Breast epithelium (tissue), 4 donors: Measurements from ENCODE around the gene KCNJ3. TPM values are rescaled to one million over a fixed set of nuclear protein-coding genes. Genes with fewer than 3 reads are reported as not detected.

Experiments
- DNase-seq, 2 donors: peaks; one replicate each; pipeline ENCODE4 v3.0.0-alpha.2; 2019; ENCODE audit warnings: low spot score in 2 of 2
- H3K27ac ChIP-seq, 2 donors: fragments of 200-600 bp; sonication (generic) in 1 of 2; one replicate each; pipeline ENCODE4 v1.5.1; 2016 to 2019; ENCODE audit warnings: mild to moderate bottlenecking in 1 of 2
- H3K27me3 ChIP-seq, 2 donors: fragments of 200-600 bp; sonication (generic) in 1 of 2; one replicate each; pipeline versions ENCODE4 v1.5.1 to v1.6.0; 2017 to 2019; ENCODE audit warnings: control low read depth in 1 of 2, mild to moderate bottlenecking in 1 of 2
- H3K36me3 ChIP-seq: fragments of 200-600 bp; one replicate; pipeline ENCODE4 v1.5.1; 2019
- H3K4me1 ChIP-seq, 2 donors: fragments of 200-600 bp; sonication (generic); one replicate each; pipeline ENCODE4 v1.5.1; 2016 to 2019; ENCODE audit warnings: control low read depth in 1 of 2
- H3K4me3 ChIP-seq, 3 donors: fragments of 200-600 bp; sonication (generic); 1 replicate in 2 of 3; 2 replicates in 1 of 3; pipeline ENCODE4 v1.5.1; 2016 to 2019; ENCODE audit warnings: mild to moderate bottlenecking in 3 of 3, moderate library complexity in 2 of 3
- H3K9me3 ChIP-seq, 2 donors: fragments of 200-600 bp; sonication (generic) in 1 of 2; one replicate each; pipeline ENCODE4 v1.5.1; 2016 to 2019; ENCODE audit warnings: control low read depth in 1 of 2
- POLR2A ChIP-seq: fragments of 450-650 bp; IDR thresholded peaks from one replicate; pipeline ENCODE4 v1.6.1; 2016; ENCODE audit warnings: antibody characterized with exemption, mild to moderate bottlenecking, moderate library complexity
- POLR2AphosphoS5 ChIP-seq, 3 donors: sonication (generic); formaldehyde crosslinking; IDR thresholded peaks; one replicate each; pipeline ENCODE4 v1.6.1; 2017; ENCODE audit warnings: antibody characterized with exemption in 3 of 3
- intact Hi-C: fragments of 100-400 bp; cut with DNase I; formaldehyde crosslinking; loops from one replicate; pipeline ENCODE4 v1.15.1; 2023; ENCODE audit warnings: low total_unique reads
- total RNA-seq, 3 donors: library from RNA; depleted of rRNA; stranded (reverse); fragments of >200 nt; gene quantifications; one replicate each; pipeline ENCODE4 v1.1.0, GENCODE V29; 2016
- TF ChIP-seq, protein P1 (sequence below), 3 donors: fragments of 450-650 bp; IDR thresholded peaks; one replicate each; pipeline ENCODE4 v1.5.1; 2016 to 2017; ENCODE audit warnings: antibody characterized with exemption in 3 of 3, mild to moderate bottlenecking in 3 of 3, moderate library complexity in 3 of 3

KCNJ3 gene
- total RNA-seq, 3 donors from 2014 or later: under 0.01 to 1.6 (median under 0.01) TPM

DNA sequence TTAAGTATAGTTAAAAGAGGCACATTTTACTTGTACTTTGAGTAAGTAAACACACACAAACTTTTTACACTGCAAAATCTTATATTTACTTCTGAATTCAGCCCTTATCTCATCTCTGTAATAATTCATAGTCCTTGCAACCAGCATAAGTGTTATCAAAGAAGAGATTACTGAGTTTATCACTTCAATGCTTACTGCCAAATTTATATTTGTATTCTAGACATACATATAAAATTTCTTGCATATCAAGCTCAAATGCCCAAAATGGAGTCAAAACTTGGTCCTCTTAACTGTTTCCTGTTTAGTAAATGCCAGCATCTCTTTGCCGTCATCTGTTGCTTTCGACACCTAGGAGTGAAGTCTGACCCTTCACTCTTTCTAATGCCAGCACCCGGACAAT, 21.1 kb upstream of the KCNJ3 start:
- H3K9me3 ChIP-seq: no peaks in the 10 kb centered on the region
- H3K4me3 ChIP-seq: no peak overlapping the region
- no peaks in the 10 kb centered on the region for H3K27me3 ChIP-seq
- no peak for TF ChIP-seq POLR2AphosphoS5 (IDR thresholded peaks at IDR 0.05)
- TF ChIP-seq, protein P1, sequence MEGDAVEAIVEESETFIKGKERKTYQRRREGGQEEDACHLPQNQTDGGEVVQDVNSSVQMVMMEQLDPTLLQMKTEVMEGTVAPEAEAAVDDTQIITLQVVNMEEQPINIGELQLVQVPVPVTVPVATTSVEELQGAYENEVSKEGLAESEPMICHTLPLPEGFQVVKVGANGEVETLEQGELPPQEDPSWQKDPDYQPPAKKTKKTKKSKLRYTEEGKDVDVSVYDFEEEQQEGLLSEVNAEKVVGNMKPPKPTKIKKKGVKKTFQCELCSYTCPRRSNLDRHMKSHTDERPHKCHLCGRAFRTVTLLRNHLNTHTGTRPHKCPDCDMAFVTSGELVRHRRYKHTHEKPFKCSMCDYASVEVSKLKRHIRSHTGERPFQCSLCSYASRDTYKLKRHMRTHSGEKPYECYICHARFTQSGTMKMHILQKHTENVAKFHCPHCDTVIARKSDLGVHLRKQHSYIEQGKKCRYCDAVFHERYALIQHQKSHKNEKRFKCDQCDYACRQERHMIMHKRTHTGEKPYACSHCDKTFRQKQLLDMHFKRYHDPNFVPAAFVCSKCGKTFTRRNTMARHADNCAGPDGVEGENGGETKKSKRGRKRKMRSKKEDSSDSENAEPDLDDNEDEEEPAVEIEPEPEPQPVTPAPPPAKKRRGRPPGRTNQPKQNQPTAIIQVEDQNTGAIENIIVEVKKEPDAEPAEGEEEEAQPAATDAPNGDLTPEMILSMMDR (IDR thresholded peaks at IDR 0.05): no peak
- TF ChIP-seq POLR2A: no peak
- H3K27ac ChIP-seq: no peak overlapping the region
- no peaks in the 10 kb centered on the region for H3K36me3 ChIP-seq
- no peaks in the 10 kb centered on the region for H3K4me1 ChIP-seq
- intact Hi-C loops: no loop called here
- DNase-seq: no peak

DNA sequence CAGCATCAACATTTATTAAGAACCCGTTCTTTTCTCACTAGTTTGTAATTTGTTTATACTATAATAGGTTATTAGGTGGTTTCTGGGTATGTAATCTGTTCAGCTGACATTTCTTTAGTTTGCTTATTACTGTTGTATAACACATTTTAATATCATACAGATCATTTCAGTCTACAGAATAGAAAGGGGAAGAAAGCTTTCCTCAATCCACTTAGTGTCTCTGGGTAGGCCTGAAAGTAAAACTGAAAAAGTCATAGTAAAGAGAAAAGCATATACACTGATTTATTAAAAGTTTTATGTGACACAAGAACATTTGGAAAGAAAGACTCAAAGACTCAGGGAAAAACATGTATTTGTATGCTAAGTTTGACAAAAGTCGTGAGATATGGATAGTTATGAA, 16.8 kb upstream of the KCNJ3 start:
- Histone ChIP-seq H3K4me1 (no peaks in the 10 kb centered on the region), H3K27me3 (no peaks in the 10 kb centered on the region), H3K9me3 (no peaks in the 10 kb centered on the region), H3K36me3 (no peaks in the 10 kb centered on the region), H3K4me3 (no peak overlapping the region), H3K27ac (no peak overlapping the region)
- no peak for DNase-seq
- no peak for TF ChIP-seq POLR2A
- no peak for TF ChIP-seq POLR2AphosphoS5 (IDR thresholded peaks at IDR 0.05)
- TF ChIP-seq, protein P1 (IDR thresholded peaks at IDR 0.05): no peak
- intact Hi-C loops: no loop called here

DNA sequence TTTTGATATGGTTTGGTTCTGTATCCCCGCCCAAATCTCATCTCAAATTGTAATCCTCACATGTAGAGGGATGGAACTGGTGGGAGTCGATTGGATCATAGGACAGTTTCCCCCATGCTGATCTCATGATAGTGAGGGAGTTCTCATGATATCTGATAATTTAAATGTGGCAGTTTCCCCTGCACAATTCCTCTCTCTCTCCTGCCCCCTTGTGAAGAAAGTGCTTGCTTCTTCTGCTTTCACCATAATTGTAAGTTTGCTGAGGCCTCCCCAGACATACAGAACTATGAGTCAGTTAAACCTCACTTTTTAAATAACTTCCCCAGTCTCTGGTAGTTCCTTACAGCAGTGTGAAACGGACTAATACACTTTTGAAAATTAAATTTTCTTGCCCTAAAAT, 12.3 kb upstream of the KCNJ3 start:
- Histone ChIP-seq H3K4me1 (no peaks in the 10 kb centered on the region), H3K4me3 (no peak overlapping the region), H3K27ac (no peak overlapping the region), H3K36me3 (no peaks in the 10 kb centered on the region), H3K27me3 (no peaks in the 10 kb centered on the region), H3K9me3 (no peaks in the 10 kb centered on the region)
- intact Hi-C loops: no loop called here
- TF ChIP-seq, protein P1 (IDR thresholded peaks at IDR 0.05): no peak
- TF ChIP-seq POLR2A (no peak), POLR2AphosphoS5 (IDR thresholded peaks at IDR 0.05) (no peak)
- DNase-seq: no peak

DNA sequence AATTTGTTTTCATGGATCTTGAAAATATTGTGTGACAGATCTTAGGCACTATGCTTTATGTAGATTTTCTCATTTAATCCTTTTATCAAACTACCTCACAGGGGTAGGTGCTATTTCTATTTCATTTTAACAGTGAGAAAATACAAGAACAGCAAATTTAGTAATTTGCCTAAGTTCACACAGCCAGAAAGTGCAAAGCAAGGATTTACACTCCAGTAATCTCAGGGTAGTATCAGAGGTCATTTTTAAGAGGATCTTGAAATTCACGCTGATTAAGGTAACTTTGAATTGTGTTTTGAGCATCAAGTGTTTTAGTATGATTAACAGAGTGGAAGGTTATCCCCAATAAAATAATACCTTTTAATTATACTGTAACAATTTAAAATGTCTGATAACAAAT, 10.1 kb upstream of the KCNJ3 start:
- Histone ChIP-seq H3K27me3 (no peaks in the 10 kb centered on the region), H3K36me3 (no peaks in the 10 kb centered on the region), H3K4me1 (no peaks in the 10 kb centered on the region), H3K27ac (no peak overlapping the region), H3K4me3 (no peak overlapping the region), H3K9me3 (no peaks in the 10 kb centered on the region)
- DNase-seq: no peak
- TF ChIP-seq POLR2A (no peak), POLR2AphosphoS5 (IDR thresholded peaks at IDR 0.05) (no peak)
- TF ChIP-seq, protein P1 (IDR thresholded peaks at IDR 0.05): no peak
- intact Hi-C loops: no loop called here

GRCh38 chr2:154689158-154689557, 9.3 kb upstream of the KCNJ3 start:
- intact Hi-C loops: no loop called here
- Histone ChIP-seq H3K9me3 (no peaks in the 10 kb centered on the region), H3K27ac (no peak overlapping the region), H3K4me3 (no peak overlapping the region), H3K36me3 (no peaks in the 10 kb centered on the region), H3K4me1 (no peaks in the 10 kb centered on the region), H3K27me3 (no peaks in the 10 kb centered on the region)
- TF ChIP-seq POLR2AphosphoS5 (IDR thresholded peaks at IDR 0.05): no peak
- no peak for TF ChIP-seq POLR2A
- TF ChIP-seq, protein P1 (IDR thresholded peaks at IDR 0.05): no peak
- no peak for DNase-seq
